HS-27A (cell line): Measurements from ENCODE around the gene PLAC1.

Experiments
- DNase-seq: peaks from one replicate; pipeline ENCODE4 v3.0.0-alpha.2; 2012; ENCODE audit warnings: low read depth, missing footprints

Gene PLAC1, protein sequence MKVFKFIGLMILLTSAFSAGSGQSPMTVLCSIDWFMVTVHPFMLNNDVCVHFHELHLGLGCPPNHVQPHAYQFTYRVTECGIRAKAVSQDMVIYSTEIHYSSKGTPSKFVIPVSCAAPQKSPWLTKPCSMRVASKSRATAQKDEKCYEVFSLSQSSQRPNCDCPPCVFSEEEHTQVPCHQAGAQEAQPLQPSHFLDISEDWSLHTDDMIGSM

DNA sequence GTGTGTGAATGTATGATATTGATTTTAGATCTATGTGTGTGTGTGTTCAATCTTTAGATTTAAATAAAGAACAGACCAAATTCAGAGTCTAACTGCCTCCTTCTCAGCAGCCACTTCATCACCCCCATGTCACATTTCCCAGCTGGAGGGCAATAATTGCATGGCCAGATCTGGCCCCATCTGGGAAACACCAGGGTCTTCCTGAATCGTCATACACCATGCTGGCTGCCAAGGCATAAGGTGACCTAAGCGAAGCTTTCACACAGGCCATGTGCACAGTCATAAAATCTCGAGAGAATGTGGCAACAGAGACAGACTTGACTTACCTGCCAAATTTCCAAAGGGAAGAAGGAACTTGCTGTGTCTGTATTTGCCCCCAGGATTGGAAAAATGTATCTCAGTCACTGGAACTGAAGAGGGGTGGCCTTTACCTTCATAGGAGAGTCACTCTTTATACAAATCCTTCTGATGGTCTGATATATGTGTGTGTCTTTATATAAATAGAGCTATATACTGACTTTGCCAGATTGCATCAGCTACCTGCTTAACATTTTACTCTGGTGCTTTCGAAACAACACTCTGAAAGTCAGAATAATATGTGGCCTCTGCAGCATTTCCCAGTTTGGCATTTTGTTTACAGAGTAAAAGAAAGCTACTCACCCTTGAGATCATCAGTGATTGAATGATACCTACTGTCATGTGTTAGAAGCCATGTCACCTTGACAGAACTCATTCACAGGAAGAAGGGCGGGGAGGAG, at the start of gene PLAC1:
Gene PLAC1, minus strand, starts transcription at position 470 of the 758 bp plus-strand sequence. CDS start 91,789 bp downstream, outside the sequence.
- no peak for DNase-seq

DNA sequence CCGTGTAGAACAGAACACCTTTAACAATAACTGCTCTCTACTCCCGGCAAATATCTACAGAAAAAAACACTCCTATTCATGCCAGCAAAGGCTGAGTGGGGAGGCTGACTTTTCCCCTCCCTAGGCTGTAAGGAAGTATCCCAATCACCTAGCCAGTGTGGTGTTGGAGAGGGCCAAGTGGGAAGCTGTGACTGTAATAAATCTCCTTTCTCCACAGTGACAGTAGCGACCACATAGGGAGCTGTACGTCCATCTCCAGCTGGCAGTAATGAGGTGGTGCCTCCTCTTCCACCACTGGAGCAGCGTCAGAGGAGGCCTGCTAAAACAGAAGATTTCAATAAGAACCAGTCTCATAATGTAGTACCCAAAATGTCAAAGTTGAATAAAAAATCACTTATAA, 47.9 kb upstream of the PLAC1 start:
- no peak for DNase-seq

DNA sequence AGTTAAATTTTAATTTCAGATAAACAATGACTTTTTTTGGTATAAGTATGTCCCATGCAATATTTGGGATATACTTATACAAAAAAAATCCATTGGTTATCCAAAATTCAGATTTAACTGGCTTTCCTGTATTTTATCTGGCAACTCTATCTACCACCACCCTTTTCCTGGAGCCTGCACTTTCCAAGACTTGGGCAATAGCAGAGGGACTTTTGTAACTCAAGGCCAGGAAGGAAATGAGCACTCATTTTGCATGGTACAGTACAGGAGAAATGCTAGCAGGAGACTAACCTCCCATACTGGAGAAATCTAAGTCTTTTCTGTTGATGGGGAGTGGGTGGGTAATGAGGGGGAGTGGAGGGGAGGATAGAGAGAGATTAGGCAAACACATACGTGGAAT, 37.7 kb upstream of the PLAC1 start:
- DNase-seq, result no peak

DNA sequence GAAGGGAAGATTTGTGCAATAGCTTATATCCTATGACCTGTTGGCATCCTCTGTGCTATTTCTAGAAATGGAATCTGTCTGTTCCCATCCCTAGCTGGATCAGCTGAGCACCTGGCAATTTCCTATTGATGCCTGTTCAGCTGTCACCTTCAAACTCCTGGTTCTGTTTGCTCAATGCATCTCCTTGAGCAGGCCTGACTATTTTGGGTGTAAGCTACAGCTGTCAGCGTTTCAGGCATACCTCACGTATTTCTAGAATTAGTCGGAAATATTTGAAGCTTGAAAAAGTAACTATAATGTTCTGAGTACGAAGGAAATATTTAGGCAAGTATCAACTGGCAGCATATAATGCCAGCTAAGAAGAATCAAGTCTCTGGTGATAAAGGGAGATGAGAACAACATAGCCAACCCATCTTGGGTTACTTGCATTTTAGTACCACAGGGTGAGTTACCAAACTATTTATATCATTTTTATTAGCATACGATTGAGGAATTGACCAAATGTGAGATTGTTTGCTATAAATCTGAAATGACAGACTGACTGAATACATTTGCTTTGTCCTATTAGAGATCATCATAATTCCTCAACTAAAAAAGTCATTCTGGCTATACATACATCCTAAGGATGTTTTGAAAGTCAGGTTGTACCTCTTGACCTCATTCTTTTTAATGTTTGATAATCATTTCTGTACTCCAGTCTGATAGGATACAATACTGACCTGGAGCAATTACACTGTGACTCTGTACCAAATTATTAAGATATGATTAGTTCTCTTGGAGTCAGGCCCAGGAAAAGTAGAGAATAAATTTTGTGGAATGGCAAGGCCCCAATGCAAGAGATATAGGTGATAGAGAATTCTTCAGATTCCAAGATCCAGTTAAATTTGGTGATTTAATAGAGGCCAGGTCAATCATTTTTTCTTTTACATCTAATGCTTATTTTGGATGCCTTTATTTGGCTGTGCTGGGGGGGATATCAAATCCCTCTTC, 36.4 kb upstream of the PLAC1 start:
- DNase-seq, result no peak

DNA sequence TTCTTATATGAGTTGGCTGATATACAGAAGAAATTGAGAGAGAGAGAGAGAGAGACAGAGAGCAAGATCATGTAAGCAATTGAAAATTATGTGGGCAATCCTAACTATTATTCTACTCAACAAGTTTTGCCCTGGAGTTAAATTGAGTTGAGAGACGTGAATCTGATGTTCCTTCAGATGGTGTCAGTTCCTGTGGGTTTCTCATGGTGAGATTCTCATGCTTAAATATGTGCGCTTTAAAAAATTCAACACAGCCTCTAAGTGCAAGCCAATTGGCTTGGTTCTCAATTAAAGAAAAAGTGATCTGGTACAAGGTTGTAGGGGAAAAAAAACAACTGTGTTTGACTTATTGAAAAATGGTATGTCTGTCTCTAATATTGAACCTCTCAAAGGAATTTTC, 35.4 kb upstream of the PLAC1 start:
- DNase-seq, result no peak

DNA sequence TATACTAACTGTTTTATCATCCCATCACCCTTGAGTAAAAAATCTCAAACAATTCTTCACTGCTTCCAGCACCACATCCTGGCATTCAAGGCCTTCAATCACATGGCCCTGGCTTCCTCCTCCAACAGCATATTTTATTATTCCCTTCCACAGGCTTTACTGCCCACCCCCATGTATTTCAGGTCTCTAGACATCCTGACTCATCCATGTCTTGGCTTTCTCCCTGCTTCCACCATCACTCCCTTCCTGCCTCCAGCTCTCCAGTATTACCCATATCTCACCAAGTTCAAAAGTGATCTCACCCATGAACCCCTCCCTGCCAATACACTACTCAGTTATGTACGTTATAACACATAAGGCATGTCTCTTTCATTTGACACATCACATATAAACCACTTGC, 34.7 kb upstream of the PLAC1 start:
- peak; percentile 81 for DNase-seq

DNA sequence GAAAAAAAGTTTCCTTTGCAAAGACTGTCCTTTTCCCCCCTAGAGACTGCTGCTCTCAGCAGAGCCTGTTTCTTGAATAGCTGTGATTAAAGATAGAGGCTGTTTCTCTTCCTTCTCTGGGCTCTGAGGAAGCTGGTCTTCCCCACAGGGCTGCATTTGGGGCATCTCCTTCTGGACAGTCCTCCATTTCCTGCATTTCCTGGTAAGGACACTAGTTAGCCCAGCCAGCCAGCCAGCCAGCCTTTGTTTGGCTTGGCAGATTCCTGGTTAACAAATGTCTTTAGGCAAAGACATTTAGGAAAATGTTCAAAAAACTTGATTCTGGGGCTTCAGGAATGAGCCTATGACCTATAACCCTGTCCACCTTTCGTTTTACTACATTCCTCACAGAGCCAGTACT, 34.0 kb upstream of the PLAC1 start:
- DNase-seq, result no peak

DNA sequence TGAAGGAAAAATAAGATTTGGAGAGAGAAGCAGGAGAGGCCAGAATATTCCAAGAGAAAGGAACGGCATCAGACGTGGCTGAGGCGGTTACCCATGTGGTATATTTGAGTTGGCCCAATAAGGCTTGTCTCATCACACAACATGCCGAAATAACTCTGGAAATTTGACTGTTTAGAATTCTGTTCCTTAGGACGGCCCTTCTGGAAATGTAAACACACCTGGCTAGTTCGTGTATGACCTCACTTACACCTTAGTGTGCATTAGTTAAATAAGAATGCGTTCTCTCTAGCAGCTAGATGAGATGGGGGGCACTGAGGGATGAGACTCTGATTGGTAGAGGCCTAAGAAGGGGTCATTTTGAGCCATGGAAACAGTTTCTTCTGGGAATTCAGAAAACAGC, 33.2 kb upstream of the PLAC1 start:
- no peak for DNase-seq

DNA sequence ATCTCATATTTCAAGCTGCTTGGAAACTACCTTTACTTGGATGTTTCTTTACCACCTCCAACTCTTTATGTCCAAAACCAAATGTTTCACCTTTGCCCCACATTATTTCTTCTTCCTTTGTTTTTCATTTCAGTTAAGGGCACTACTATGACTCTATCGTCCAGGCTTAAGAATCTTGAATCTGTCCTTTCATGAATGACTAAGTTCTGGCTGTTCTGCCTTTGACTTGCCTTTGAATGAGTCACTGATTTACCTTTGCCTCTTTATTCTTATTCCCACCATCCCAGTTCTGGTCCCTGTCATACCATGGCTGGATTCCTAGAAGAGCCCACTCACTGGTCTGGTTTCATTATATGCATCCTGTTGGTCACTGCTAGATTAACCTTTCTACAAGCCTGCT, 30.6 kb upstream of the PLAC1 start:
- no peak for DNase-seq

DNA sequence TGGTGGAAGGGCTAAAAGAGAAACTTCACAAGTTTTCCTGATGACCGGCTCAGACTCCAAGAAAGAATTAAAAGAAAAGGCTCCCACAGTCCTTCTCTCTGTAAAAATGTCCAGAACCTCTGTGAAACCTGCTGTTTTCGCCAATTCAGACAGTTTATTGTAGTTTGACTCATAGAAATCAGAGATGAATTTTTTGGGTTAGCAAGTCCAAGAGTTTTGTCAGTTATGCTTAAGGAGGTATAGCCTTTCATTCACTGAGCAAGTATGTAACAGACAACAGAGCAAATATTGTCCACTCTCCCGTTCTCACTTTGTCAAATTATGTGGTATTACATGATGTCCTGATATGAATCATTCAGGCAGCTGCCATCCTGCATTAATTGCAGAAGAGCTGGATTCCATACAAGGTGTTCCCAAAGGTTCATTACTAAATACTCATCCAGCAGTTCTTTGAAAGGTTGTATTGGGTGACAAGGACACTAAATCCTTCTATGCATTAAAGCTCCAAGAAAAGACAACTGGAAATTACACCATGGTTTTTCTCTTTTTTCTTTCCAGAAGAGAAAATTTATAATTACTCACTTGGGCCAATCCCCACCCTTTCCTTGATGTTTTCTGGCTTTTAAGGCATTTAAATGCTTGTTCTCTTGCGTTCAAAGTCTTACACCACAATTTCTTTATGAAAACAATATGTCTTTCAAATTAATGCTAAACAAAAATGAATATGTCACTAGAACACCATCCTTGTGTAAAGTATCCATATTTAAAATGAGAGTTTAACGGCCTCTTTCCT, 30.0 kb upstream of the PLAC1 start:
- DNase-seq, result no peak

DNA sequence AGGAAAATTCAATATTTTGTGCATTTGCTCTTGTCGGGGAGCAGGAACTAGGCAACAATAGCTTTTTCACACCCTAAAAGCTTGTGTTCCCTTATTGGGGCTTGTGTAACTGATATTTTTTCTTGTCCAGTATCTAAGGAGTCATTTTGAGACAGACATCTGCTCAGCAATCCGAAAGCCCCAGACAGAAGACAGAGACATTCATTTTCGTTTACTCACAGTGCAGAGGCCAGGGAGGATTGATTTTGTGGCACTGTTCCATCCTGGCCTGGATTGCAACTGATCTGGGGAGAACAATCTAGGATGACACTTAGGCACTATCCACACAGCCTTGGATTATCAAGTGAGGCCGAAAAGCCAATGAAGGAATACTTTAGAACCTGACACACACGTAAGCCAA, 27.4 kb upstream of the PLAC1 start:
- DNase-seq, result no peak

DNA sequence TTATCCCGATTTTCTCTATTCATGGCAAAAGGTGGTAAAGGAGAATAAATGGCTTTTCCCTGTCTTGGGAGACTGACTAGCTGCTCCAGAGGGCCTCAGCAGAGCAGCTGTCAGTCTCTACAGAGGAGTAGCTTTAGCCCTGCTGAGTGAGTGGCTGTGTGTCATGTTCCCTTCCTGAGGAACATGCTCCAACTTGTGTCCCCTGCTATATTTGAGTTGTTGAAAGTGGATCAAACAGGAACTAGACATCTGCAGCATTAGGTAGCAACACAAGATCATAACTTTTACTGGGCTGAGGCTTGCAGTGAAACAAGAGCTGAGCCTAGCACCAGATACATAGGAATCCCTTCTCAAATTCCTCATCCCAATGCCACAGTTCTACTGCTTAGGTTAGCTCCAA, 26.7 kb upstream of the PLAC1 start:
- no peak for DNase-seq

DNA sequence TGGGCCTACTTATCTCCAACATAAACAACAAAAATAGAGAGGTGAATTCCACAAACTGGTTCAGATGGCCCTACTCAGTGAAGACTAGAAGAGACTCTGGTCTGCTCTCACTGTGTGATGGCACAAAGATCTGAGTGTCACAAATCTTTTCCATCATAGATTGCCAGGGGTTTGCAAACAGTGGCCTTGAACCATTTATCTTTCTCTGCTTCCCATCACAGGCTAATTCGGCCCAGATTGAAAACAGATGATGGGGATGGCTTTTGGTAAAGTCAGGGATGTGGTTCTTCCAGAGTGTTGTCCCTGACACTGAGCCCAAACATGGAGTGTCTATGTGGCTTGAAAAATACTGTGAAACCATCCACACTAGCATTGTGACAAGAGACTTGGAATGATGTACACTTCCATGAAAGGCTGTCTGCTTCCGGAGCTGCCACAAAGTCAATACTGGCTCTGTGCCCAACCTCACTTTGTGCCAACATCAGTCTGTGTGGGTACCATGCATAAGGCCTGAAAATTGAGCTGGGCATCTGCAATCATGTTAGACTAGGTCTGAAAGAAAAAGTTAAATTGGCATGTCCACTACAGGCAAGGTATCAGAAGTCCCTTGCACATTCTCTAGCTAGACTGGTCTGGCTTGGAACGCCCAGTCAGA, 25.2 kb upstream of the PLAC1 start:
- DNase-seq, result no peak

DNA sequence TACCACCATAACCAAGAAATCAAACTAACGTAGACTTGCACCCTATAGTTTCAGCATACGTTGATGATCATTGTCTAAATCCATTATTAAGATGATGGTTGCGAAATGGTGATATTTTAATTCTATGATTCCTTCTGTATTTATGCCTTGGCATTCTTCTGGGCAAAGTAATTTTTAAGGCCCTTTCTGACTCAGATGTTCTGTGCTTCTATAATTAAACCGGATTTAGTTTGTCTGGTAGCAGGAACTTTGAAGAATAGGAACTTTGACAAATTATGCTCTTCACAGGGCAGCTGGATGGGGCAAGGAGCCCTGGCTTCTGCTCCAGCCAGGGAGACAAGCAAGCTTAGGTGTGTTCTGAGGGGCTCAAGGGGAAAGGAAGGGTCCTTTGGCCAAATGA, 23.8 kb upstream of the PLAC1 start:
- no peak for DNase-seq

DNA sequence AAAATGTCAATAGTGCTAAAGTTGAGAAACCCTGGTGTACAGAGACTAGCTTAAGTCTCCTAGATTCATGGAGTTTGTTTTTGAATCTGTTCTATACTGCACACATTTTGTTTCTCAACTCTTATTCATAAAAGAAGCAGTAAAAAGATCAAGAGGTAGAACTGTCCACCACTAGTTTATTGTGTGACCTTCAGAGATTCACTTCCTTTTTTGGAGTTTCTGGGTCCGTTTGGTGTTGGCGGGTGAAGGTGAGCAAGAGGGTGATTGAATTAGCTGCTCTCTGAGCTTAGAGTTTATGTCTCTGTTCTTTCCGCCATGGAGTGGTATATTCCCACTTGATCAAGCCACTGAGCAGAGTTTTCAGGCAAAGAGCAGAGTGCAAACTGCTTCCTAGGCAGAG, 21.4 kb upstream of the PLAC1 start:
- DNase-seq, result no peak

DNA sequence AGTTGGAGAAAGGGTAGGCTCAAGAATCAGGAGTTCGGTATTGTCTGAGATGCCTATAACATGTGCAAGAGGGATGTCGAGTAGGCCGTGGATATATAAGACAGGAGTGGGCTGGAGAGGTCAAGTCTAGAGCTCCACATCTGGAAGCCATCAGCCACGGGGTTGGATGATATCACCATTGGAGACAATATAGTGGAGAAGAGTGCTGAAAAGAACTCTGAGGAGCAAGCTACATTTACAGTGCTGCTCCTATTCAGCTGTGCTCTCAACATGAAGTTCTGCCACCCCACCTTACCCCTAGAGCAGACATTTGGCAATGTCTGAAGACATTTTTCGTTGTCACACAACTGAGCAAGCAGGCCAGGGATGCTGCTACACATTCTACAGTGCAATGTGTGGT, 20.9 kb upstream of the PLAC1 start:
- DNase-seq, result no peak

DNA sequence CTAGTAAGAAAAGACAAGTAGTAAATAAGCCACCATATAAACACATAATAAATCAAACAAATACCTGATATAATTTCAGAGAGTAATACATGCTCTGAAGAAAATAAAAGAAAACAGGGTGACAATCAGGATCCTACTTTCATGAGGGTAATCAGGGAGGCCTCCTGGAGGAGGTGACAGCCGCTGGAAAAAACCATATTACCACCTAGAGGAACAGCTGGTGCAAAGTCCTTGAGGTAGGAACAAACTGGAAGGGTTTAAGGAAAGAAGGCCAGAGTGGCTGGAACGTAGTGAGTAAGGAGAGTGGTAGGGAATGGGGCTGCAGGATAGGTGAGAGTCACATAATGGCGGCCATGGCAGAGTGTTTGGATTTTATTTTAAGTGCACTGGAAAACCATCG, 19.1 kb upstream of the PLAC1 start:
- DNase-seq, result no peak

DNA sequence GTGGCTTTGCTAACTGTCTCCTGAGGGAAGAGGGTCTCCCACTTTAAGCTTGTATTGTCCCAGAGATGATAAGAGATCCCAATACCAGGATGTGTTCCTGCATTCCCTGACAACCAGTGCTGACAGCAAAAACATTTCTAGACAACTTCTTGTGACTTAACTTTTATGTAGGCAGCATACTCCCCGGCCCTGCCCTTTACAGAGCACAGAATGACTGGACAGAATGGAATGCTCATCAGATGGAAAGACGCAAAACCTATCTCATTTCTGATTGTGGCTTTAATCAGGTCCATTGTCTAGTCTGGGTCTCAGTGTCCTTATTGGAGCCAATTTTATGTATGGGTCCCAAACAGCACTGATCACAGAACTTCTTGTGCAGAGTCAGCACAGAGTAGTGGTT, 18.2 kb upstream of the PLAC1 start:
- no peak for DNase-seq

DNA sequence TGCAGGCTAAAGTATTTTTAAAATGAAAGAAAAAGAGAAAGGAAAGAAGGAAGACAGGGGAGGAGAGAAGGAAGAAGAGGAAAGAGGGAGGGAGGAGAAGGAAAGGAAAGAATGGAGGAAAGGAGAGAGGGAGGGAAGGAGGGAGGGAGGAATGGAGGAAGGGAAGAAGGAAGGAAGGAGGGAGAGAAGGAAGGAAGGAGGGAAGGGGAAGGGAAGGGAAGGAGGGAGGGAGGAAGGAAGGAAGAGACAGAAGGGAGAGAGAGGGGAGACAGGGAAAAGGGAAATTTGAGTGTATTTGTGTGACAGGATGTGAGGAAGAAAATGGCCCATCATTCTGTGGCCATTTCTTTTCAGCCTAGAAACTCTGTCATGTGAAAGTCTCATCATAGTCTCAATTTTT, 14.9 kb upstream of the PLAC1 start:
- DNase-seq, result no peak

DNA sequence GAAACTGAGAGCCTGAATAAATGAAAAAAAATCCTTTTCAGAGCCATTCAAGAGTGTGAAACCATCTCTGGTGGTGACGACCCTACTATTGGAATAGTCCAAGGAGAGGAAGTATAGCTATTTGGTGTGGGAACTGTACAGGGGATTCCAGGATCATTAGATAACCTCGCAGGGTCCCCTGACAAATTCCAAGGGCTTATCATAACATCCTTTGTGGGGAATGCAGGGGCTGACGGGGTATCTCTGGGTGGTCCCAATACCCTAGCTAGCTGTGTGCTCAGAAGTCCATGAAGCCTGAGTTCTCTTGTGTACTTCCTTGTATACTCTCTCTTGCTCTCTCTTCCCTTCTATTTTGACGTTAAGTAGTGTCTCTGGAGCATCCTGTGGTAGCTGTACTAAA, 13.8 kb upstream of the PLAC1 start:
- DNase-seq, result no peak

DNA sequence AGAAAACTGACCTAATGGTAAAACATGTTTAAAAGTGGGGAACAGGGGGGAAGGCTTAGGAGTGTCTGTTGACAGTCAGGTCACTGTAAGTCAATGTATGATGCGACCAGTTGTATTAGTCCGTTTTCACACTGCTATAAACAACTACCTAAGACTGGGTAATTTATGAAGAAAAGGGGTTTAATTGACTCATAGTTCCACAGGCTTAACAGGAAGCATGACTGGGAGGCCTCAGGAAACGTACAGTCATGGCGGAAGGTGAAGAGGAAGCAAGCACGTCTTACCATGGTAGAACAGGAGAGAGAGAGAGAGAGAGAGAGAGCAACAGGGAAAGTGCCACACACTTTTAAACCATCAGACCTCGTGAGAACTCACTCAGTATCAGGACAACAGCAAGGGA, 13.0 kb upstream of the PLAC1 start:
- no peak for DNase-seq
